Stimulated activated CD8-positive, alpha-beta memory T cell treated with anti-CD3 and anti-CD28 coated beads, Interleukin-4, amount 100 ng/mL, for 4 hours (primary cell): Measurements from ENCODE around the gene SUPV3L1.
"Not testable (repeated sequence)": the region's sequence is repeated elsewhere in the genome, so short reads cannot be mapped to it uniquely, and the experiment has no call there.

ENCODE experiments used
- DNase-seq, 2 donors: peaks; one replicate each; pipeline ENCODE4 v3.0.0-alpha.2; 2020; ENCODE audit warnings: low read depth in 2 of 2, low spot score in 1 of 2

Gene SUPV3L1

GRCh38 chr10:69179743-69180524, at the start of gene SUPV3L1:
SUPV3L1 (plus strand) TSS chr10:69180234; CDS start chr10:69180292, 58 bp downstream.
- peak; percentile 74 to 77 for DNase-seq

- DNase-seq, result no peak
These were observed 49.8 kb upstream of the SUPV3L1 start for GRCh38 chr10:69130251-69130650.

- DNase-seq, result no peak
These were observed 40.1 kb upstream of the SUPV3L1 start for GRCh38 chr10:69139961-69140360.

GRCh38 chr10:69141304-69141703, 38.7 kb upstream of the SUPV3L1 start:
- DNase-seq, result no peak

- not testable (repeated sequence) for DNase-seq
These were observed 38.0 kb upstream of the SUPV3L1 start for GRCh38 chr10:69142074-69142473.

GRCh38 chr10:69142983-69143382, 37.1 kb upstream of the SUPV3L1 start:
- no peak for DNase-seq

- no peak for DNase-seq
These were observed 34.7 kb upstream of the SUPV3L1 start for GRCh38 chr10:69145329-69145728.

GRCh38 chr10:69145864-69146263, 34.2 kb upstream of the SUPV3L1 start:
- no peak for DNase-seq

GRCh38 chr10:69146759-69147158, 33.3 kb upstream of the SUPV3L1 start:
- no peak for DNase-seq

GRCh38 chr10:69151984-69152383, 28.1 kb upstream of the SUPV3L1 start:
- DNase-seq, result no peak

- DNase-seq, result no peak
These were observed 26.8 kb upstream of the SUPV3L1 start for GRCh38 chr10:69153227-69153626.

GRCh38 chr10:69160809-69161241, 19.2 kb upstream of the SUPV3L1 start:
- no peak for DNase-seq

- no peak for DNase-seq
These were observed 11.5 kb upstream of the SUPV3L1 start for GRCh38 chr10:69168493-69168892.

GRCh38 chr10:69172241-69172982, 7.6 kb upstream of the SUPV3L1 start:
- DNase-seq, result no peak

- DNase-seq, result not testable (repeated sequence)
These were observed 4.7 kb upstream of the SUPV3L1 start for GRCh38 chr10:69175326-69175725.

GRCh38 chr10:69176823-69177222, 3.2 kb upstream of the SUPV3L1 start:
- no peak for DNase-seq

GRCh38 chr10:69179089-69179742, 818 bp upstream of the SUPV3L1 start:
- peak; percentile 5 to 7 for DNase-seq

- no peak for DNase-seq
These were observed 631 bp downstream of the SUPV3L1 start for GRCh38 chr10:69180525-69181204.

- no peak for DNase-seq
These were observed 1.4 kb downstream of the SUPV3L1 start for GRCh38 chr10:69181433-69181832.

- DNase-seq, result no peak
These were observed 2.0 kb downstream of the SUPV3L1 start for GRCh38 chr10:69182005-69182404.

- no peak for DNase-seq
These were observed 6.5 kb downstream of the SUPV3L1 start for GRCh38 chr10:69186524-69186923.
